ENCODE measurements around the gene C16orf54. TPM values are rescaled to one million over a fixed set of nuclear protein-coding genes. Genes with fewer than 3 reads are reported as not detected.

The C16orf54 gene
- total and polyA plus RNA-seq, 2 donors (not counting 3 experiments of a cell fraction or from before 2014, with no cell fraction given) = not detected

DNA sequence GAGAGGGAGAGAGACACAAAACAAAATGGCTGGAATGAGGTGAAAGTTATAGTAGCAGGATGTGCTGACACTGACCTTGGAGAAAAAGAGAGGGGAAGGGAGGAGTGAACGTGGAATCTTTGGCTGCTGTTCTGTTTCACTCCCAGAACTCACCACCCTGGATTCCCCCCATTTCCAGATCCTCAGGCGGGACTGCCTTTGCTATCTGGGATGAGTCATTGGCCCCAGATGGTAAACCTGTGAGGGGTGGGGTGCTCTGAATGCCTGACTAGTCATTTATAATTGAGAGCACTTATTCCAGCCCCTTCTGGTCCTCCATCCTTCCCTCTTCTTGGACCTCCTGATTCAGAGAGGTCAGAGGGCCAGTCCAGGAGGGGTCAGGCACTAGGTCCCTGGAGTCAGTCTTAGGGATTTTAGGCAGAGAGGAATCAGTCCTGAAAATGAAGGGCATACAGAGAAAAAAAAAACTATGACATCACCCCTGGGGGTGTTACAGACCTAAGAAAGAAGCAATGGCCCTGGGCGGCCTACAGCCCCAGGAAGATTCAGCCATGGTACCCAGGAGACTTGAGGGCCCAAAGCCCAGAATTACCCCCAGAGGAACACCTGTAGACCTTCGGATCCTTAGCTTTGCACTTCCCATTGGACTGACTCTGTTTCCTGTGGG, 30.1 kb upstream of the C16orf54 start:
- FAIRE-seq = no peak
- CTCF ChIA-PET = no interaction called here

More for the DNA sequence above, 30.1 kb upstream of the C16orf54 start:
- H3K4me2 ChIP-seq (ENCODE audit: insufficient read depth, low read length) = no peak overlapping the region
- H3K9ac ChIP-seq (replicated peaks; ENCODE audit: extremely low read depth, insufficient read depth, low read length) = no peak overlapping the region
- intact Hi-C loops (cut with micrococcal nuclease) (no loop called here), dilution Hi-C loops (cut with MboI; ENCODE audit: extremely low pct_ligation_motif_present, low sequenced_read_pairs) (no loop called here)
- H2AFZ ChIP-seq (ENCODE audit: low read depth, low read length) = no peak overlapping the region
- H3K4me1 ChIP-seq (ENCODE audit: control insufficient read depth, extremely low read depth, insufficient read depth, low read length) = no peaks in the 10 kb centered on the region
- no peaks in the 10 kb centered on the region for H4K20me1 ChIP-seq (replicated peaks; ENCODE audit: control insufficient read depth, extremely low read depth, insufficient read depth, low read length)
- no peaks in the 10 kb centered on the region for H3K36me3 ChIP-seq (ENCODE audit: control insufficient read depth in 2 of 2, extremely low read depth in 1 of 2, insufficient read depth in 2 of 2, low read length in 2 of 2)
- no peaks in the 10 kb centered on the region for H3K79me2 ChIP-seq (ENCODE audit: control insufficient read depth, insufficient read depth, low read length)
- no peak for DNase-seq (ENCODE audit: low read depth, low spot score)
- no peaks in the 10 kb centered on the region for H3K9me3 ChIP-seq (replicated peaks; ENCODE audit: control insufficient read depth, insufficient read depth, low read length)
- H3K27ac ChIP-seq (ENCODE audit: insufficient read depth, low read depth, low read length) = no peak overlapping the region
- POLR2A ChIA-PET = no interaction called here
- H3K9me1 ChIP-seq (replicated peaks; ENCODE audit: control insufficient read depth, extremely low read depth, insufficient read depth, low read length) = no peaks in the 10 kb centered on the region
- no peak for TF ChIP-seq POLR2AphosphoS5 (IDR thresholded peaks at IDR 0.05; ENCODE audit: insufficient read depth, low read depth, low read length)
- TF ChIP-seq EZH2 (IDR thresholded peaks at IDR 0.05; ENCODE audit: borderline replicate concordance, low read depth, low read length, severe bottlenecking) = no peak
- TF ChIP-seq MYC (IDR thresholded peaks at IDR 0.05; ENCODE audit: low read depth, low read length) = no peak
- no peak for TF ChIP-seq GATA2 (IDR thresholded peaks at IDR 0.05; ENCODE audit: insufficient read depth, insufficient read length, low read depth, low read length)
- TF ChIP-seq, protein P1, sequence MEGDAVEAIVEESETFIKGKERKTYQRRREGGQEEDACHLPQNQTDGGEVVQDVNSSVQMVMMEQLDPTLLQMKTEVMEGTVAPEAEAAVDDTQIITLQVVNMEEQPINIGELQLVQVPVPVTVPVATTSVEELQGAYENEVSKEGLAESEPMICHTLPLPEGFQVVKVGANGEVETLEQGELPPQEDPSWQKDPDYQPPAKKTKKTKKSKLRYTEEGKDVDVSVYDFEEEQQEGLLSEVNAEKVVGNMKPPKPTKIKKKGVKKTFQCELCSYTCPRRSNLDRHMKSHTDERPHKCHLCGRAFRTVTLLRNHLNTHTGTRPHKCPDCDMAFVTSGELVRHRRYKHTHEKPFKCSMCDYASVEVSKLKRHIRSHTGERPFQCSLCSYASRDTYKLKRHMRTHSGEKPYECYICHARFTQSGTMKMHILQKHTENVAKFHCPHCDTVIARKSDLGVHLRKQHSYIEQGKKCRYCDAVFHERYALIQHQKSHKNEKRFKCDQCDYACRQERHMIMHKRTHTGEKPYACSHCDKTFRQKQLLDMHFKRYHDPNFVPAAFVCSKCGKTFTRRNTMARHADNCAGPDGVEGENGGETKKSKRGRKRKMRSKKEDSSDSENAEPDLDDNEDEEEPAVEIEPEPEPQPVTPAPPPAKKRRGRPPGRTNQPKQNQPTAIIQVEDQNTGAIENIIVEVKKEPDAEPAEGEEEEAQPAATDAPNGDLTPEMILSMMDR (IDR thresholded peaks at IDR 0.05; ENCODE audit: extremely low read depth in 1 of 2, insufficient read depth in 1 of 2, low read depth in 1 of 2, low read length in 2 of 2) = no peak
- TF ChIP-seq POLR2A (IDR thresholded peaks at IDR 0.05; ENCODE audit: low read depth, low read length) = no peak
- no peak for TF ChIP-seq FOS (IDR thresholded peaks at IDR 0.05; ENCODE audit: borderline replicate concordance, insufficient read depth, low read length)
- TF ChIP-seq, protein P2, sequence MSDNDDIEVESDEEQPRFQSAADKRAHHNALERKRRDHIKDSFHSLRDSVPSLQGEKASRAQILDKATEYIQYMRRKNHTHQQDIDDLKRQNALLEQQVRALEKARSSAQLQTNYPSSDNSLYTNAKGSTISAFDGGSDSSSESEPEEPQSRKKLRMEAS (IDR thresholded peaks at IDR 0.05; ENCODE audit: insufficient read depth, insufficient read length) = no peak
- no peak for TF ChIP-seq JUN (IDR thresholded peaks at IDR 0.05; ENCODE audit: borderline replicate concordance, insufficient read depth, insufficient read length, low read depth)
- no TSS peak for BruUV-seq (replicated peaks)
- peaks cover 14% of the 10 kb centered on the region in 2 experiments for H3K27me3 ChIP-seq (ENCODE audit: control insufficient read depth in 2 of 2, insufficient read depth in 2 of 2, low read length in 2 of 2)
- H3K4me3 ChIP-seq (replicated peaks in 1 of 3; ENCODE audit: insufficient read depth in 1 of 3, low read depth in 1 of 3, low read length in 3 of 3) = no peak overlapping the region
